Ishikawa (cell line): ENCODE results near the gene SCML2.

Experiments used
- EP300 ChIP-seq: IDR thresholded peaks from 2 replicates; pipeline ENCODE4 v1.6.1; 2012; ENCODE audit warnings: borderline replicate concordance
- MAX ChIP-seq: IDR thresholded peaks from 2 replicates; pipeline ENCODE4 v1.6.1; 2012
- RAD21 ChIP-seq: IDR thresholded peaks from 2 replicates; pipeline ENCODE4 v1.6.1; 2012; ENCODE audit warnings: low read depth
- TAF1 ChIP-seq: IDR thresholded peaks from 2 replicates; pipeline ENCODE4 v1.6.1; 2012; ENCODE audit warnings: low read depth, mild to moderate bottlenecking
- TEAD4 ChIP-seq: IDR thresholded peaks from 2 replicates; pipeline ENCODE4 v1.6.1; 2012

- TF ChIP-seq RAD21 (no peak), EP300 (no peak), TAF1 (no peak), TEAD4 (no peak), MAX (no peak)
These were observed 40.0 kb upstream of the SCML2 start for GRCh38 chrX:18394477-18394876.
